ENCODE data around the gene B4GALNT3.

GRCh38 chr12:543114-543451, 83.3 kb downstream of the B4GALNT3 start:
- TF ChIP-seq NFKB2 (CRISPR knock-in tag; IDR thresholded peaks at IDR 0.05; ENCODE audit: borderline replicate concordance) (no peak), ZNF460 (CRISPR knock-in tag; IDR thresholded peaks at IDR 0.05; ENCODE audit: borderline replicate concordance) (no peak), MTA3 (CRISPR knock-in tag; IDR thresholded peaks at IDR 0.05) (no peak)
